ENCODE data around the gene ATP11B. TPM values are rescaled to one million over a fixed set of nuclear protein-coding genes. Genes with fewer than 3 reads are reported as not detected.
A peak's percentile ranks its signal among the peaks of the same experiment; 100 is the strongest.
"Not testable (repeated sequence)": the region's sequence is repeated elsewhere in the genome, so short reads cannot be mapped to it uniquely, and the experiment has no call there.

The ATP11B gene
- total RNA-seq, 3 donors from 2014 or later = 43.5 to 57.1 (median 50.0) TPM

GRCh38 chr3:182837855-182838454, 44.7 kb downstream of the ATP11B start:
- H3K4me3 Mint-ChIP-seq = no peak overlapping the region
- DNase-seq = no peak
- no peaks in the 10 kb centered on the region for H3K27me3 Mint-ChIP-seq (ENCODE audit: low read depth)
- peaks cover 3% of the 10 kb centered on the region for H3K4me1 Mint-ChIP-seq (ENCODE audit: low read depth)
- no peaks in the 10 kb centered on the region for H3K9me3 Mint-ChIP-seq
- no peak for ATAC-seq
- H3K36me3 Mint-ChIP-seq (ENCODE audit: insufficient read depth) = peaks cover 27% of the 10 kb centered on the region

- Mint-ChIP-seq H3K4me1 (ENCODE audit: low read depth) (no peaks in the 10 kb centered on the region), H3K36me3 (ENCODE audit: insufficient read depth) (peaks cover 51% of the 10 kb centered on the region), H3K27me3 (ENCODE audit: low read depth) (no peaks in the 10 kb centered on the region), H3K4me3 (no peak overlapping the region), H3K9me3 (no peaks in the 10 kb centered on the region)
- ATAC-seq (no peak), DNase-seq (no peak)
These were observed 50.2 kb downstream of the ATP11B start for GRCh38 chr3:182843478-182843877.

DNA sequence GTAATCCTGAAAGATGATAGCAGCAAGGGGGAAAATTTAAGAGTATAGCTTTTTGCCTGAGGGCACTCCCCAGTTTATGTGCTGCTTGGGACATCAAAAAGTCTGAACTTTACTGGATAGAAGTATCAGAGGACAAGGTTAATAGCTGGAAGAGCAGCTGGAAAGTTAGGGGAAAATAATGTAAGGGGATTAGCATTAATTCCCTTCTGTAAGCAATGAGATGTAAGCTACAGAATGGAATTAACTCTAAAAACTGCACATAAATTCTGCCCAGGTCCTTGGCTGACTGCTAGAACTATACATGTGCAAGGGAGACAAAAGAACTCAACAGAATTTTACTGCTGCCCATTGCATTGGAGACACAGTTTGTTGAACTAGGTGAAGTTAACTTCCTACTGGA, 55.6 kb downstream of the ATP11B start:
- peaks cover 56% of the 10 kb centered on the region for H3K36me3 Mint-ChIP-seq (ENCODE audit: insufficient read depth)
- no peaks in the 10 kb centered on the region for H3K27me3 Mint-ChIP-seq (ENCODE audit: low read depth)
- DNase-seq (no peak), ATAC-seq (no peak)
- H3K4me3 Mint-ChIP-seq = no peak overlapping the region
- H3K9me3 Mint-ChIP-seq = no peaks in the 10 kb centered on the region
- no peaks in the 10 kb centered on the region for H3K4me1 Mint-ChIP-seq (ENCODE audit: low read depth)

DNA sequence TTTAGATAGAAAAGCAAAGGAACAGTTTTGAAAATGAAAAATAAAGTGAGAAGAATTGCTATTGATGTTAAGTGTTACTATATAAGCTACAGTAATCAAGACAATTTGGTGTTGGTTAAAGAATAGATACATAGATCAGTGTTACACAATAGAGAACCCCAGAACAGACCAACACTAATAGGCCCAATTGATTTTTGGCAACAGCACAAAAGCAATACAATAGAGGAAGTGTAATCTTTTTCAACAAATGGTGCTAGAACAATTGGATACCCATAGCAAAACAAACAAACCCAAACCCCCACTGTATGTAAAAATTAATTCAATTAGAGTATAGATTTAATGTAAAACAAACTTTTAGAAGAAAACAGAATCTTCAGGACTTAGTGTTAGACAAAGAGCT, 61.8 kb downstream of the ATP11B start:
- H3K4me3 Mint-ChIP-seq = no peak overlapping the region

GRCh38 chr3:182861348-182861747, 68.0 kb downstream of the ATP11B start:
- Mint-ChIP-seq H3K4me3 (no peak overlapping the region), H3K36me3 (ENCODE audit: insufficient read depth) (peaks cover 25% of the 10 kb centered on the region), H3K27me3 (ENCODE audit: low read depth) (no peaks in the 10 kb centered on the region), H3K9me3 (no peaks in the 10 kb centered on the region), H3K4me1 (ENCODE audit: low read depth) (peaks cover 2% of the 10 kb centered on the region)
- DNase-seq = no peak
- ATAC-seq = no peak

More for the DNA sequence above, 61.8 kb downstream of the ATP11B start:
- H3K36me3 Mint-ChIP-seq (ENCODE audit: insufficient read depth) = peaks cover 36% of the 10 kb centered on the region
- no peaks in the 10 kb centered on the region for H3K9me3 Mint-ChIP-seq
- no peaks in the 10 kb centered on the region for H3K27me3 Mint-ChIP-seq (ENCODE audit: low read depth)
- DNase-seq = no peak
- ATAC-seq = no peak
- peaks cover 1% of the 10 kb centered on the region for H3K4me1 Mint-ChIP-seq (ENCODE audit: low read depth)

GRCh38 chr3:182862159-182862860, 69.0 kb downstream of the ATP11B start:
- H3K36me3 Mint-ChIP-seq (ENCODE audit: insufficient read depth) = peaks cover 22% of the 10 kb centered on the region
- H3K4me3 Mint-ChIP-seq = no peak overlapping the region
- H3K27me3 Mint-ChIP-seq (ENCODE audit: low read depth) = no peaks in the 10 kb centered on the region
- no peak for ATAC-seq
- DNase-seq = no peak
- H3K4me1 Mint-ChIP-seq (ENCODE audit: low read depth) = peaks cover 2% of the 10 kb centered on the region
- no peaks in the 10 kb centered on the region for H3K9me3 Mint-ChIP-seq

DNA sequence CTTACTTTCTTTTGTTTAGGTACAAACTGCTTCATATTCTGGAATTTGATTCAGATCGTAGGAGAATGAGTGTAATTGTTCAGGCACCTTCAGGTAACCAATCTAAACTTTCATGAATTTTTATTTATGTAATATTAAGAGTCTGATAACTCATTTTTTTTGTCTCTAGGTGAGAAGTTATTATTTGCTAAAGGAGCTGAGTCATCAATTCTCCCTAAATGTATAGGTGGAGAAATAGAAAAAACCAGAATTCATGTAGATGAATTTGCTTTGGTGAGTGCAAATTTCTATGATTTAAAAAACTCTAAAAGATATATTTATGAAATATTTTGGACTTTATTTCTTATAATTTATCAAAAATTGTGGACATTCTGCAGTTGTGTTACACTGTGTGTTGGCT, 75.8 kb downstream of the ATP11B start:
- ATAC-seq (no peak), DNase-seq (no peak)
- no peak overlapping the region for H3K4me3 Mint-ChIP-seq
- peaks cover 25% of the 10 kb centered on the region for H3K36me3 Mint-ChIP-seq (ENCODE audit: insufficient read depth)
- no peaks in the 10 kb centered on the region for H3K4me1 Mint-ChIP-seq (ENCODE audit: low read depth)
- H3K27me3 Mint-ChIP-seq (ENCODE audit: low read depth) = no peaks in the 10 kb centered on the region
- no peaks in the 10 kb centered on the region for H3K9me3 Mint-ChIP-seq

DNA sequence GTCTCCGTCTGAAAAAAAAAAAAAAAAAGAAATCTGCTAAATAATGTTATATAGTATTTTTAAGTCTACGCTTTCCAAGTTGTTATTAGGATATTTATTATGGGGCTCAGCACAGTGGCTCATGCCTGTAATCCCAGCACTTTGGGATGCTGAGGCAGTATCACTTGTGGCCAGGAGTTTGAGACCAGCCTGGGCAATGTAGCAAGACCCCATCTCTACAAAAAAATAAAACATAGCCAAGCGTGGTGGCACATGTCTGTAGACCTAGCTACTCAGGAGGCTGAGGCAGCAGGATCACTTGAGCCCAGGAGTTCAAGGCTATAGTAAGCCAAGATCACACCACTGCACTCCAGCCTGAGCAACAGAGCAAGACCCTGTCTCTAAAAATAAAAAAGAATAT, 77.6 kb downstream of the ATP11B start:
- not testable (repeated sequence) for H3K4me1 Mint-ChIP-seq (ENCODE audit: low read depth); DNase-seq; H3K4me3 Mint-ChIP-seq; H3K9me3 Mint-ChIP-seq; ATAC-seq; H3K27me3 Mint-ChIP-seq (ENCODE audit: low read depth)
- peaks cover 24% of the 10 kb centered on the region for H3K36me3 Mint-ChIP-seq (ENCODE audit: insufficient read depth)

DNA sequence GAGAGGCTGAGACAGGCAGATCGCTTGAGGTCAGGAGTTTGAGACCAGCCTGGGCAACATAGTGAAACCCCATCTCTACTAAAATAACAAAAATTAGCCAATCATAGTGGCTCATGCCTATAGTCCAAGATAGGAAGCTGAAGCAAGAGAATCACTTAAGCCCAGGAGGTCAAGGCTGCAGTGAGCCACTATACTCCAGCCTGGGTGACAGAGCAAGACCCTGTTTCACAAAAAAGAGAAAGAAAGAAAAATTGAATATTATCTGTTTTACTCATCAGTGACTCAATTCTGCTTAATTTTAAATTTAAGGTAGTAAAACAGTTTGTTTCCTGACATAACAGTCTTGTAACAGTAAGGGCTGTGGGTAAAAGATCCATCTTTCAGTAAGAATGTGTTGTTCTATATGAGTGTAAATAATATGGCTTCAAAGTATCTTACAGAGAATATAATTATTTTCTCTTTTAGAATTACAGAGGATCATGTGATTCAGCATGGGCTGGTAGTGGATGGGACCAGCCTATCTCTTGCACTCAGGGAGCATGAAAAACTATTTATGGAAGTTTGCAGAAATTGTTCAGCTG, 85.8 kb downstream of the ATP11B start:
- Mint-ChIP-seq H3K4me3 (no peak overlapping the region), H3K36me3 (ENCODE audit: insufficient read depth) (peaks cover 18% of the 10 kb centered on the region), H3K9me3 (no peaks in the 10 kb centered on the region), H3K27me3 (ENCODE audit: low read depth) (no peaks in the 10 kb centered on the region), H3K4me1 (ENCODE audit: low read depth) (no peaks in the 10 kb centered on the region)
- DNase-seq (no peak), ATAC-seq (peak; percentile 48 to 50)

GRCh38 chr3:182886497-182886896, 93.2 kb downstream of the ATP11B start:
- DNase-seq (no peak), ATAC-seq (no peak)
- Mint-ChIP-seq H3K4me1 (ENCODE audit: low read depth) (no peaks in the 10 kb centered on the region), H3K36me3 (ENCODE audit: insufficient read depth) (peaks cover 20% of the 10 kb centered on the region), H3K9me3 (no peaks in the 10 kb centered on the region), H3K27me3 (ENCODE audit: low read depth) (no peaks in the 10 kb centered on the region), H3K4me3 (no peak overlapping the region)

- Mint-ChIP-seq H3K36me3 (ENCODE audit: insufficient read depth) (peaks cover 30% of the 10 kb centered on the region), H3K4me1 (ENCODE audit: low read depth) (no peaks in the 10 kb centered on the region), H3K27me3 (ENCODE audit: low read depth) (no peaks in the 10 kb centered on the region), H3K4me3 (no peak overlapping the region), H3K9me3 (no peaks in the 10 kb centered on the region)
- ATAC-seq (no peak), DNase-seq (no peak)
These were observed 96.8 kb downstream of the ATP11B start for GRCh38 chr3:182889948-182890629.

- no peaks in the 10 kb centered on the region for H3K27me3 Mint-ChIP-seq (ENCODE audit: low read depth)
- peaks cover 35% of the 10 kb centered on the region for H3K36me3 Mint-ChIP-seq (ENCODE audit: insufficient read depth)
- H3K4me3 Mint-ChIP-seq = no peak overlapping the region
- no peak for DNase-seq
- H3K4me1 Mint-ChIP-seq (ENCODE audit: low read depth) = no peaks in the 10 kb centered on the region
- no peaks in the 10 kb centered on the region for H3K9me3 Mint-ChIP-seq
- ATAC-seq = no peak
These were observed 98.1 kb downstream of the ATP11B start for GRCh38 chr3:182891364-182891763.

GRCh38 chr3:182892226-182892625, 98.9 kb downstream of the ATP11B start:
- Mint-ChIP-seq H3K36me3 (ENCODE audit: insufficient read depth) (peaks cover 32% of the 10 kb centered on the region), H3K4me3 (no peak overlapping the region), H3K27me3 (ENCODE audit: low read depth) (no peaks in the 10 kb centered on the region), H3K4me1 (ENCODE audit: low read depth) (no peaks in the 10 kb centered on the region), H3K9me3 (no peaks in the 10 kb centered on the region)
- ATAC-seq (no peak), DNase-seq (no peak)

- peaks cover 31% of the 10 kb centered on the region for H3K36me3 Mint-ChIP-seq (ENCODE audit: insufficient read depth)
- no peaks in the 10 kb centered on the region for H3K9me3 Mint-ChIP-seq
- no peaks in the 10 kb centered on the region for H3K27me3 Mint-ChIP-seq (ENCODE audit: low read depth)
- DNase-seq (no peak), ATAC-seq (no peak)
- H3K4me3 Mint-ChIP-seq = no peak overlapping the region
- no peaks in the 10 kb centered on the region for H3K4me1 Mint-ChIP-seq (ENCODE audit: low read depth)
These were observed 102.3 kb downstream of the ATP11B start for GRCh38 chr3:182895513-182896112.
